Activated CD4-positive, alpha-beta T cell treated with anti-CD3 and anti-CD28 coated beads, Interleukin-2, amount 50 U/mL, for 4 hours (primary cell): ENCODE data around the gene AMOT.

Source experiments
- DNase-seq, 2 experiments: peaks; one replicate each; pipeline ENCODE4 v3.0.0-alpha.2; 2020

AMOT gene

DNA sequence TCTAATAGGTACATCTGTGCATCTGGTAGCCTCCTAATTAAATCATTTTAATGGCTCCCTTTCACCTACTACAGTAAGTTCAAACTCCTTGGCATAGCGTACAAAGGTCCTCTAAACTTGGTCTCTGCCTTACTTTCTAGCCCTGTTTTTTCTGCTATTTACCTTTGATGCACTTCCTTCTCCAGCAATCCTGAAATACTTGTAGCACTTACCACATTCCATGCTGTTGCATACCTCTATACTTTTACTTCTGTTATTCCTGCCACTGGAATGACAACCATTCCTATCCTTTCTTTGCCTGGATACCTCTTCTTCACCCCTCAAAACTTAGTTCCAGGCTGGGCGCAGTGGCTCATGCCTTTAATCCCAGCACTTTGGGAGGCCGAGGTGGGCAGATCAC, 104.3 kb downstream of the AMOT start:
- no peak for DNase-seq

DNA sequence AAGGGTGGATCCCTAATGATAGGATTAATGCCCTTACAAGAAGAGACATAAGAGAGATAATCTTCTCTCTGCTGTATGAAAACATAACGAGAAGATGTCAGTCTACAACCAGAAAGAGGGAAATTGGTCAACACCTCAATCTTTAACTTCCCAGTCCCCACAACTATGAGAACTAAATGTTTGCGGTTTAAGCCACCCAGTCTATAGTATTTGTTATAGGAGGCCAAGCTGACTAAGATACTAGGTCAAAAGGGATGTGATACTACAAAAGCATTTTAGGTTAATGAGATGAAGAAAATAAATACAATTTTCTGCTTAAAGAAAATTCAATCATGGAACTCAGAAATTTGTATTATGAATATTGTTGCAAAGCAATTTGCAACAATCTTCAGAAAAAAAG, 105.5 kb downstream of the AMOT start:
- DNase-seq, result no peak

DNA sequence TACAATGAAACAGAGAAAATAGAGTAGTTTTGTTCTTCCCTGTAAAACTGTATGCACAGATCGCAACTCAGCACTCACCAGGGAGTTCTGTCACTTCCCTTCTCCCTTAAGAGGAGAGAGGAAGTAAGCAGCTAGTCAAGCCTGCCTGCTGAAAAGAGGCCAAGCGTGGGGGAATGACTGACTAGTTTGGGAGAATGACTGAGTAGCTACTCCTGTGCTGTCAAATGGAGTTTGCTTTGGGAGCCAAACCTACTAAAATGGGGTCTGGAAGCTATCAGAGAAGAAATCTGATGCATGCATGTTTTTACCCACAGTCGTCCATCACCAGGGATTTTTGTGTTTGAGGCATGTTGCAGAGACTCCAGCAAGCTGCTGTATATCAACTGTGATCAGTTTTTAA, 106.3 kb downstream of the AMOT start:
- DNase-seq, result no peak

DNA sequence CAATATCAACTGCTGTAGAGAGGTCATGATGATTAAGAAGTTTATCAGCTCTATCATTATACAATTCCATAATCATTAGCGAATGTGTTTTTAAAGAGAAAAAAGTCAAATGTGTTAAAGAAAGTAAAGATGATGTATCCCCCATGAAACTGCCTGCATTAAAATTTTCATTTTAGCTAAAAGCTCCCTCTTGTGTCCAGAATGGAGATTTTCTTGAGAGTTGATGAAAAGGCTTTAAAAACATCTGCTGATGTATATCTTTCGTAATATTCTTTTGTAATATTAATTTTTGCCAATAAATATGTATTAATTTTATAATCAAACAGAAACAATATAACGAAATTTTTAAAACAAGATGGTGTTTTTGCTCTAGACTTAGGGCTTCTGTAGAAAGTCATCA, 108.8 kb downstream of the AMOT start:
- DNase-seq, result no peak
